GM19463 (cell line): ENCODE results near the gene SPTLC2.
"Not testable (repeated sequence)": the region's sequence is repeated elsewhere in the genome, so short reads cannot be mapped to it uniquely, and the experiment has no call there.

Experiments
- ATAC-seq: cut with Tn5 transposase; IDR thresholded peaks from one replicate; pipeline ENCODE4 v1.9.1; 2021; ENCODE audit warnings: mild to moderate bottlenecking, moderate library complexity; ENCODE audit not compliant: unreplicated experiment

The SPTLC2 gene

DNA sequence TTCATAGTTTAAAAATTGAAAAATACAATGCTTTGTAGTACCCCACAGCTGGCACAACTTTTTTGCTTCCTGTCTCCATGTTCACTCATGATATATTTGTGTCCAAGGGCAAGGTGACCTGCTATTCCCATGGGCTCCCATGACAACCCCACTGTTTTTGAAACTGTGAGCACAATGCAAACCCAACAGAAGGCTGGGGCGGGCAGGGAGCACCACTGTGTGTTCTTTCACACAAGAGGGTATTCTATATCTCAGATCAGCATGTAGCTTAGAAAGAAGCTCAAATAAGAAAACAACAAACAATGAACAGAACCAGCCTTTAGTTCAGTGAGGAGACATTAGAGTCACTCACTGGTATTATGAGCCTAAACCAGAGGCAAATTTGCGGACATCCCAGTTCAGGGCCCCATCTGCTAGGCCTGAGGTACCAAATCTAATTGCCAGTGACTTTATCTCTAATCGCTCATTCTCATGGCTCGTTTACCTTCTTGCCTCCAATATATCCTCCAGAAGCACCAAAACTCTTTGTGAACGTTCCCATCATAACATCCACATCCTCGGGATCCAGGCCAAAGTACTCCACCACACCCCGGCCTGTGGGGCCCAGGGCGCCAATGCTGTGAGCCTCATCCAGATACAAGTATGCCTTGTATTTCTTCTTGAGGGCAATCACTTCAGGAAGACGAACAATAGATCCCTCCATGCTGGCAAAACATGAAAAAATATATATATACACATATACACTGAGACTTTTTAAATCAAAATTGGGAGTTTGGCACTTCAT, 61.4 kb downstream of the SPTLC2 start:
- ATAC-seq: peak; percentile 16

DNA sequence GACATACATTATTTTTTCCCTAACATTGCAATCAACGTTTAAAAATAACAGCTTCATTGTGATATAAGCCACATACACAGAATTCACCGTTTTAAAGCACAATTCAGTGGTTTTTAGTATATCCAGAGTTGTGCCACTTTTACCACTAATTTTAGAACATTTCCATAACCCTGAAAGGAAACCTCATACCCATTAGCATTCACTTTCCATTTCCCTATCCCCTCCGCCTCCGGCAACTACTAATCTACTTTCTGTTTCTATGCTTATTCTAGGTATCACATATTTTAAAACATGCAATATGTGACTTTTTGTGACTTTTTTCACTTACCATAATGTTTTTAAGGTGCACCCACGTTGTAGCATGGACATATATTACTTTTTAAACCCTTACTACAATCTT, 62.2 kb downstream of the SPTLC2 start:
- peak; percentile 54 for ATAC-seq

DNA sequence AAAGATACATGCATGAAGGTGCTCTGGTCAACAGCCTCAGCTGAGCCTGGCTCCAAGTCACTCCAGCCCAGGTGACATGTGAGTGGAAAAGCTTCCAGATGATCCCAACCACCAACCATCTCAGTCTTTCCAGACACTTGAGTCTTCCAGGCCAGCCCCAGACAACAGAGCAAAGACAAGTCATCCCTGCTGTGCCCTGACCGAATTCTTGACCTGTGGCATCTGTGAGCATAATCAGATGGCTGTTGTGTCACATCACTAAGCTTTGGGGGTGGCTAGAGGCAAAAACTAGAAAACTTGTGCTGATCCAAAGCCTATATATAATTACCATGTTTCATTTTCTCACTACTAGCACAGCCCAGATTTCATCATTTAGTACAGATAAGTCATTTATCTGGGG, 67.0 kb downstream of the SPTLC2 start:
- ATAC-seq: no peak

DNA sequence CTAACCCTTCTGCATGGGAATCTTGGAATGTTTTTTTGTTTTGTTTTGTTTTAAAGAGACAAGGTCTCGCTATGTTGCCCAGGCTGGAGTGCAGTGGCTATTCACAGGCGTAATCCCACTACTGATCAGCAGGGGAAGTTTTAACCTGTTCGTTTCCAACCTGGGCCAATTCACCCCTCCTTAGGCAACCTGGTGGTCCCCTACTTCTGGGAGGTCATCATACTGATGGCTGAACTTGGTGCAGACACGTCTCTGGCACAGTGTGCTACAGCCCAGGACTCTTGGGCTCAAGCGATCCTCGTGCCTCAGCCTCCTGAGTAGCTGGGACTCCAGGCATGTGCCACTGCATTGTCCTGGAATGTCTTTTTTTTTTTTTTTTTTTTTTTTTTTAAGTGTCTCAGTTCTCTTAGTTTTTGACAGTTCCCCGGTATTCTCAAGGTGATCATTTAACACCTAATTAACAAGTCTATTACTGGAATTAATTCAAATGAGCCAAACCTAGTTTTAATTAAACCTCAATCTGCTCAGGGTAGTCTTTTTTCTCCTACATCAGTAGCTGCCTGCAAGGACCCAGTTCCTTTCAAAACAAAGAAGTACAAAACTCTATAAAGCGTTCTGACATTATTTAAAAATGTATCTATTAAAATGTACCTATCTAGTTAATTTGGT, 68.8 kb downstream of the SPTLC2 start:
- ATAC-seq: no peak

DNA sequence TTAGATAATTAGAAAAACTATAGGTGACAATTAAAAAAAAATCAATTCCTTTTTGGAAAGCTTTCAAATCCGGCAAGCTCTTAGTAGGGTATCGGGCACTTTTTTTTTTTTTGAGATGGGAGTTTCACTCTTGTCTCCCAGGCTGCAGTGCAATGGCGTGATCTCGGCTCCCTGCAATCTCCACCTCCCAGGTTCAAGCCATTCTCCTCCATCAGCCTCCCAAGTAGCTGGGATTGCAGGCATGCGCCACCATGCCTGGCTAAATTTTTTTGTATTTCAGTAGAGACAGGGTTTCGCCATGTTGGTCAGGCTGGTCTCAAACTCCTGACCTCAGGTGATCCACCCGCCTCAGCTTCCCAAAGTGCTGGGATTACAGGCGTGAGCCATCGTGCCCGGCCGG, 71.3 kb downstream of the SPTLC2 start:
- ATAC-seq: not testable (repeated sequence)

DNA sequence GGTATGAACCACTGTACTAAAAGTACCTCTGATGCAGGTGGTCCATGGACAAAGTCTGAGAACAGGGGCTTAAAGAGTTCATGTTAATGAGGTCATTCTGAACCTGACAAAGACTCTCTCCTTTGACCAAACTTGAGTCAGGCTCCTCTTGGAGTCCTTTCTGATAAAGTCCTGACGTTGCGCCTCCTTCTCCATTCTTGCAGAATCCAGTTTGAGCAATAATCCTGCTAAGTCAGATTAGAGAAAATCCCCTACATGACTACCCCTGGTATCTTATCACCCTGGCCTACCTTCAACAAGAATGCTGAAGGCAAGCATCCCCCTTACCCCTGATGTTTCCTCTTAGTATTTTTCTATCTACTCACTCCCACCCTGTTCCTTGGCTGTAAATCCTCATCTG, 71.9 kb downstream of the SPTLC2 start:
- no peak for ATAC-seq

DNA sequence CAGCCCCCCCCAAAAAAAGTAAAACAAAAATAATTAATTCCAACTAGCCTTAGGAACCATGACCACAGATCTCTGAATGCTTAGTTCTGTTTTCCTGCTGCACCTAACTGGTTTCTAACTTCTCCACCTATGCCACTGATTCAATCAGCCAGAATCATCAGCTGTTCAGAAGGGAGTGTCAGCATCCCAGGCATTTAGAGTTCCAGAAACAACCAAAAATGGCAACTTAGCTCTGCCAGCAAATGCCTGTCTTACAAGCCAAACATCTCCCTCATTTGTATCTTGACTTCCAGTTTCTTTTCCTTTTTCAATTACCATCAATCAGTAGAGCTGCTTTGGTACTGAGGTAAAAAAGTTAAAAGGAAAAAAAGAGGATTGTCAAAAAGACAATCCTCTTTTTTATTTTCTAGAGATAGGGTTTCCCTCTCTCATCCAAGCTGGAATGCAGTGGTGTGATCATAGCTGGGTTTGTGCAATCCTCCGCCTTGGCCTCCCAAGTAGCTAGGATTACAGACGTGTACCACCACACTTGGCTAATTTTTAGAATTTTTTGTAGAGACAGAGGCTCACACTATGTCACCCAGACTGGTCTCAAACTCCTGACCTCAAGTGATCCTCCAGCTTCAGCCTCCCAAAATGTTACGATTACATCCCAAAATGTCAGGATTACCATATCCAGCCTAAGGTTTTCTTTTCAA, 72.7 kb downstream of the SPTLC2 start:
- no peak for ATAC-seq

DNA sequence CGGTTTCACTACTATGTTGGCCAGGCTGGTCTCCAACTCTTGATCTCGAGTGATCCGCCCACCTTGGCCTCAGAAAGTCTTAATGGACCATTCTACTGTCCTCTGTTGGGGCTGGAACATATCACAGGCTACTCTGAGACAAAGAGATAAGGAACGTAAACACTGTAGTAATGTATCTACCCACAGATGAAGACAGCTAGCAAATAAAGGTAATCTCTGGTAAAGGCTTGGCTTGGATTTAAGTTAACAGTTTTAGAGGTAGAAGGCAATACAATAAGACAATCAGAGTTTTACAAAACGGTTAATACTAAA, 73.2 kb downstream of the SPTLC2 start:
- ATAC-seq: no peak

DNA sequence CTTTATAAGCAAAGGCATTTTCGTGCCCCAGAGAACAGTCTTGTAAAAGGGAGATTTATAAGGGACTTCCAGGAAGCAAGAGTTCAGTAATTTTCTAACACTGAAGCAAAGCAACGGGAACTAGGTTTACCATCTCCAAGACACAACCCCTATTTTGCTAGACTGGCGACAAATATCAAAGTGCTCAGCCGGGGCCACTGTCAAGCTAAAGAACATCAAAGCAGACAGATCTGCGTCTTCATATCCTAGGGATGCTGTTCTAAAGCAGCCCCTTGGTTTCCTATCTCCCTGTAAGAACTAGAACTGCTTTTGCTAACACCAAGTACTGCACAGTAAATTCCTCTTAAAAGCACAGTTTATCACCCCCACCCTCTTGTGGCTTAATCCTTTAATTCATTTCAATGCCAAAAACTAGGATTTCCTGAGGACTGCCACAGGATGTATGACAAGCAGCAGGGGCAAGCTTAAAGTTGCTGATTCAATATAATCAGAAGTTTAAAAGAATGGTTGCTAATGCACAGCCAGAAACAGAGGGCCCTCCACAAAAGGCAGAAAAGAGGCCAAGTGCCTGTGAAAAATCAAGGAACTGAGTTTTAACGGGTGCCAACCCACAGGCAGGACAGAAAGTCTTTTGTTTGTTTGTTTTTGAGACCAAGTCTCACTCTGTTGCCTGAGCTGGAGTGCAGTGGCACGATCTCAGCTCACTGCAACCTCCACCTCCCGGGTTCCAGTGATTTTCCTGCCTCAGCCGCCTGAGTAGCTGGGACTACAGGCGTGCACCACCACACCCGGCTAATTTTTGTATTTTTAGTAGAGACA, 73.8 kb downstream of the SPTLC2 start:
- no peak for ATAC-seq

DNA sequence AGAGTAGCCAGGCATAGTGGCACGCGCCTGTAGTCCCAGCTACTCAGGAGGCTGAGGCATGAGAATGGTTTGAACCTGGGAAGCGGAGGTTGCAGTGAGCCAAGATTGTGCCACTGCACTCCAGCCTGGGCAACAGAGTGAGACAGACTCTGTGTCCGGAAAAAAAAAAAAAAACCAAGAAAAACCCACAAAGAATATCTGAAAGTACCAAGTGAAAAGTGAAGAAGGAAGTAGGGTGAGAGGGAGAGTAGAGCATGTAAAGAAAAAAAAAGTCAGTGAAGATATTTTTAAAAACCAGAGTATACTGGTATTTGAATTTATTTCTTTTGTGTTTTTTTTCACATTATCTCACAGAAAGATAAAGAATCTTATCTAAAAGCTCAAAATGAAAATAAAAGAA, 74.5 kb downstream of the SPTLC2 start:
- ATAC-seq: no peak

DNA sequence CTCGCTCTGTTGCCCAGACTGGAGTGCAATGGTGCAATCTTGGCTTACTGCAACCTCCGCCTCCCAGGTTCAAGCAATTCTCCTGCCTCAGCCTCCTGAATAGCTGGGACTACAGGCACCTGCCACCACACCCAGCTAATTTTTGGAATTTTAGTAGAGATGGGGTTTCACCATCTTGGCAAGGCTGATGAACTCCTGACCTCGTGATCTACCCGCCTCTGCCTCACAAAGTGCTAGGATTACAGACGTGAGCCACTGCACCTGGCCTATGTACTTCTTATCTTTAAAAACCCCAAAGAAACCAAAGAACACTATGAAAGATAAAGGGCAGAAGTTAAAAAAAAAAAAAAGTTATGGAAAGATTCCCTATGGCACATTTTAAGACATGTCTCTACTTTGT, 79.5 kb downstream of the SPTLC2 start:
- ATAC-seq: not testable (repeated sequence)

DNA sequence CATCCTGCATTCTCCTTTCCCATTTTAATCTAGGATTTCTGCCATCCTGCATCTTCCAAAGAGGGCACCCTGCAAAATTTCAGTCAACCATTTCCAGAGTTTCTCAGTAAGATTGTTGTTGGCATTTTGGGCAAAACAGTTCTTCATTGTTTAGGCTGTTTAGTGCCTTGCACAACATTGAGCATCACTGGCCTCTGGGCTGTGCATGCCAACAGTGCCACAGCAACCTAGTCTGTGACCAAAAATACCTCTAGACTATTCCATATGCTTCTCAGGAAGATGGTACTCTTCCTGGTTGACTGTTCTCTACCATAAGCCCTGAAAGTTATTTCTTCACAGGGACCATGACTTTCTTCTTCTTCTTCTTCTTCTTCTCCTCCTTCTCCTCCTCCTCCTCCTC, 85.4 kb downstream of the SPTLC2 start:
- no peak for ATAC-seq

DNA sequence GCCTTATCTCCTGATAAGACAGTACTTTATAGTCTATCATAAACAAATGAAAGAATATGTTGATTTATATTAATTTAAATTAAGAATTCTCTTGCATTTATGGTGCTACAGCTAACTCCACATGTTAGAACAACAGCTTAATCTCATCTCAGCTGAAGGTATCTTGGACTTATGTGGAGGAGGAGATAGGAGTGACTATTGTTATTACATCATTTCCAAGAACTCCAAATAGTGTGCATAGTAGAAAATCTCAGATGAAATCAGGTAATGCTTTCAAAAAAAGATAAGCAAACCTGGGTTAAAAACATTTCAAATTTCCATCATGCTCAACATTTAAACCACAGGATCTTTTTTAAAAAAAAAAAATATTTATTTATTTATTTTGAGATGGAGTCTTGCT, 86.5 kb downstream of the SPTLC2 start:
- ATAC-seq: no peak

DNA sequence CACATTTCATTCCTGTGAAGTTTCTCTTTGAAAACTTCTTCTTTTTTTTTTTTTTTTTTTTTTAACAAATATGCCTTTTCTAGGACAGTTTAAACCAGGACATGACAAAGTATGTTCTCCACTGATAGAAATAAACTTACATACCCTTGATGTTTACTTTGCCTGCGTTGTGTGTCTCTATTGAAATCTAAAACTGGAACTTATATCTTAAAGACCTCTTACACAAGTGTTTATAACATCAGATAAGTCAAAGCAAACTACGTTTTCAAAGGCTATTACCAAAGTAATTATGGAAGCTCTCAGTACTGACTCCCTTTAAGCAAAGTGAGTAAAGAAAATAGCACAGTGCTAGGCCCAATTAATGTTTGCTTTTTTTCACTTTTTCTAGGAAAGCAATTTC, 87.2 kb downstream of the SPTLC2 start:
- ATAC-seq: no peak

DNA sequence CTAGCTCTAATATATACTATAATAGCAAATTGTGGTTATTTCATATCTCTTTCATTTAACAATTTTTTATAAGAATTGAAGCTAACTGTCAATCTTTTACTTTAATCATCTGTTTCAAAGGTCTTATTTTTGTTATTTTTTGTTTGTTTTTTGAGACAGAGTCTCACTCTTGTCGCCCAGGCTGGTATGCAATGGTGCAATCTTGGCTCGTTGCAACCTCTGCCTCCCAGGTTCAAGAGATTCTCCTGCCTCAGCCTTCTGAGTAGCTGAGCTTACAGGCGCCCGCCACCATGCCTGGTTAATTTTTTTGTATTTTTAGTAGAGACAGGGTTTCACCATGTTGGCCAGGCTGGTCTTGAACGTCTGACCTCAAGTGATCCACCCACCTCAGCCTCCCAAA, 87.7 kb downstream of the SPTLC2 start:
- ATAC-seq: not testable (repeated sequence)

DNA sequence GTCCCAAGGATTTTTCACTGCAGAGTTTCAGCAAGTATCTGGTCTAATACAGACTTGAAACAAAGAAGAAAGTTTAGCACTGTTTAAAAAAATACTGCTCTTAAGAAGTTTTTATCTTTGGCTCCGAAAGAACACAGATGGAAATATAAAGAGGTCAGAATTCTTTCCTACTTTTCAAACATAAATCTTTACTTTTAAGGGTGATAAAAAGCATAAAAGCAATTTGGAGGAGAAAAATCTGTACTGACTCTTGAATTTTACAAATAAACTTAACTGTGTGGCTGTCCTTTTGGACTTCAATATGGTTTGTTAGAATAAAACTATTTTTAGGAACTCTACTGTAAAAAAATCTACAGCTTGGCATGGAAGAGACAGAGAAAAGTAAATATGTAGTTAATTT, 90.2 kb downstream of the SPTLC2 start:
- no peak for ATAC-seq

DNA sequence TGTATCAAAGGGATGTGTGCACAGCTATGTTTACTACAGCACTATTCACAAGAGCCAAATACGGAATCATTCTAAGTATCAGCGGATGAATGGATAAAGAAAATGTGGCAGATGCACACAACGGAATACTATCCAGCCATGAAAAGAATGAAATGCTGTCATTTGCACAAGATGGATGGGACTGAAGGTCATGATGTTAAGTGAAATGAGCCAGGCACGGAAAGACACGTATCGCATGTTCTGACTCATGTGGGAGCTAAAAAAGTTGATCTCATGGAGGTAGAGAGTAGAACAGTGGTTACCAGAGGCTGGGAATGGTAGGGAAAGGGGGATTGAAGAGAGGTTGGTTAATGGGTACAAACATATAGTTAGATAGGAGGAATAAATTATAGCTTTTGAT, 91.9 kb downstream of the SPTLC2 start:
- ATAC-seq: no peak

DNA sequence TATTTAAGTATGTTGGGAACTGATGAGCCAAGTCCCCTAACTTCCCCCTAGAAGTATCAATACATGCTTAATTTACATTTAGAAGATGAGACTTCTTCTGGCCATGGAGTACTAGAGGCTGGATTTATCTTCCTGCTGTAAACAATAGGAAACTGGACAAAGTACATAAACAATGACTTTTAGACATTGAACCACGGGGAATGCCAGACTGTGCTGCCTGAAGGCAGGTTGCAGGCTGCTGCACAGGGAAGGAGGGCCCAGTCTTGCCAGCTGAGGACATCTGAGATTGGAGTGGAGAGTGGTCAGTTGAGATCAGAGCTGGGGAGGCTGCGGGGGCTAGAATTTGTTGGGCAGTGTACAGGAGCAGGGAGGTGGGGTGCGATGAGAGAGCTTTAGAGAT, 93.3 kb downstream of the SPTLC2 start:
- no peak for ATAC-seq

DNA sequence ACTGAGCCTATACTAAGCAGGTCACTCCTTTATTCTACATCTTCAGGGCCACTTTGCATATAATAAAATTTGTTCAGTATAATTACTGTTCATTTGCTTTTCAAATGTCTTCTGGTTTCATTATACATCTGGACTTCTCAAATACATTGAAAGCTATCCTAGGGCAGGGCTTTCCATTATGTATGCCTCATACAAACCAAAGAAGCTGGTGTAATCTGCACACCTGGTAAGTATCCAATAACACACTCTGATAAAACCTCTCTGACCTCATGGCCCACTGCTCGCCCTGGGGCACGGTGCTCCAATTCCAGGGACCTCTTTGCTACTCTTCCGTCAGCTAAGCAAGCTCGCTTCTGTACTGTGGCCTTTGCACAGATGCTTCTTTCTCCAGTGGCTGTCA, 95.9 kb downstream of the SPTLC2 start:
- ATAC-seq: no peak

DNA sequence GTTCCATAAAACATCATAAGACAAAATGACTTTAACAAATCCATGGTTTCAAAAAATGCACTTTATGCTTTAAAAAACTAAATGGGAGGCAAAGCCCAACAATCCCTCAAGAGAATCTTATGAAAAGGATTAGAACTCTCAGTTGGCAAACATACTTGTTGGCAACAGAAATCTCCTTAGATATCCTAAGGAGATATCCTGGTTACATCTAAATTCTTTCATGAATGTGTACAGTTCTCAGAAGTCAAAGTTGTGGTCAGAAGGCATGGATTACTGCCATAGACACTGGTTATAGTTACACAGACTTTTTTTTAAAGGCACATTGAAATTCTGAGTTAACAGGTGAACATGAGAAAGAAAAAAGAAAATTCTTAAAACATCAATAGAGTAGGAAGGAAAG, 100.3 kb downstream of the SPTLC2 start:
- ATAC-seq: no peak

DNA sequence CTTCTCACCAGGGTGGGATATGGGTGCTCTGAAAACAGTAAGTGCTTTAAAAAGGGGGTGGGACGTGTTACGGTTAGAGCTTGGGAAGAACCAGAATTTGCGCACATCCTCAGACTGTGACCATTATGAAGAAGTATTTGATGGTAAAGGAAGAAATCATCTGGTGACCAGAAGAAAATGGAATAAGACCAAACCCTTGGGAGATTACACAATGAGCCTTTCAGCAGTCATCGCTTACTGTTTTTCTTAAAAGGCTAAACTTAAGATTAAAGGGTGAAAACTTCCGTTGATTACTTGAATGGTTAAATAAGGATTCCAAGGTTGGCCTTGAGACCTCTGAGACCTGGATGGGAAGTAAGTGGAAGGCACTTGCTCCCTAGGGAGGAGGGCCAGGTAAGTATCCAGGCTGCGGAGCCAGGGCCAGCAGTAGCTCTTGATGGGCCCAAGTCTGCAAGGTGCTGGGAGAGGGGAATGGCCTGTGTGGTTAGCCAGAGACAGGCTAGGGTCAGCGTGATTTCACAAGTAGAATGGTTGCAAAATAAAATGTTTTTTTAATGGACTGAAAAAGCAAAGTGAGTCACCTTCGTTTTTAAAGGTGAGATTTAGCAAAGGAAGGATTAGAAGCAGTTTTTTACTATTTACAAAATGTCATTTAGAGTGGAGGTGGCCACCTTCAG, 104.8 kb downstream of the SPTLC2 start:
- no peak for ATAC-seq
